GM12801 (cell line): ENCODE measurements around the gene RECQL5.

Source experiments
- CTCF ChIP-seq: IDR thresholded peaks from one replicate; pipeline ENCODE4 v1.5.1; 2011; ENCODE audit warnings: control low read depth; ENCODE audit not compliant: insufficient read length; ENCODE audit errors: extremely low read depth

Gene RECQL5

GRCh38 chr17:75666959-75667790 is at the start of gene RECQL5, which contains the start of gene SAP30BP:
TSS of gene RECQL5 (minus strand) at chr17:75667154. CDS start at chr17:75666557, 597 bp downstream.
TSS of gene SAP30BP (plus strand) at chr17:75667338. CDS start at chr17:75667373, 35 bp downstream.
- TF ChIP-seq CTCF = no peak

GRCh38 chr17:75712446-75712845 is 45.5 kb upstream of the RECQL5 start:
- TF ChIP-seq CTCF = no peak

GRCh38 chr17:75707079-75707571 is 40.2 kb upstream of the RECQL5 start:
- no peak for TF ChIP-seq CTCF

GRCh38 chr17:75706042-75706728 is 39.2 kb upstream of the RECQL5 start:
- no peak for TF ChIP-seq CTCF

- TF ChIP-seq CTCF = no peak
These were observed 38.3 kb upstream of the RECQL5 start for GRCh38 chr17:75704963-75705875.

GRCh38 chr17:75703591-75703990 is 36.6 kb upstream of the RECQL5 start:
- TF ChIP-seq CTCF = no peak
